GM15510 (cell line): ENCODE data around the gene MMP13.

Experiments
- POLR2A ChIP-seq: IDR thresholded peaks from 3 replicates; pipeline ENCODE4 v1.6.1; 2011; ENCODE audit warnings: borderline replicate concordance; ENCODE audit not compliant: insufficient read length; ENCODE audit errors: extremely low read depth

Gene MMP13

GRCh38 chr11:102955624-102956023, at the start of gene MMP13:
Gene MMP13, minus strand, starts transcription at chr11:102955732. Its CDS starts 27 bp downstream, at chr11:102955705.
- TF ChIP-seq POLR2A, result no peak

- TF ChIP-seq POLR2A, result no peak
These were observed 38.6 kb upstream of the MMP13 start for GRCh38 chr11:102994105-102994504.

- TF ChIP-seq POLR2A, result no peak
These were observed 36.2 kb upstream of the MMP13 start for GRCh38 chr11:102991776-102992175.

GRCh38 chr11:102990145-102990544, 34.6 kb upstream of the MMP13 start:
- TF ChIP-seq POLR2A, result no peak

GRCh38 chr11:102989379-102990047, 34.0 kb upstream of the MMP13 start:
- TF ChIP-seq POLR2A, result no peak

- TF ChIP-seq POLR2A, result no peak
These were observed 31.3 kb upstream of the MMP13 start for GRCh38 chr11:102986815-102987214.

- no peak for TF ChIP-seq POLR2A
These were observed 30.3 kb upstream of the MMP13 start for GRCh38 chr11:102985850-102986249.

GRCh38 chr11:102983486-102983885, 28.0 kb upstream of the MMP13 start:
- TF ChIP-seq POLR2A, result no peak

- TF ChIP-seq POLR2A, result no peak
These were observed 25.9 kb upstream of the MMP13 start for GRCh38 chr11:102981324-102981910.

- no peak for TF ChIP-seq POLR2A
These were observed 19.2 kb upstream of the MMP13 start for GRCh38 chr11:102974552-102975280.

- no peak for TF ChIP-seq POLR2A
These were observed 17.3 kb upstream of the MMP13 start for GRCh38 chr11:102972853-102973252.

GRCh38 chr11:102971766-102972165, 16.2 kb upstream of the MMP13 start:
- TF ChIP-seq POLR2A, result no peak

GRCh38 chr11:102967497-102967896, 12.0 kb upstream of the MMP13 start:
- no peak for TF ChIP-seq POLR2A

- TF ChIP-seq POLR2A, result no peak
These were observed 10.5 kb upstream of the MMP13 start for GRCh38 chr11:102966011-102966410.

GRCh38 chr11:102964867-102965266, 9.3 kb upstream of the MMP13 start:
- no peak for TF ChIP-seq POLR2A

- no peak for TF ChIP-seq POLR2A
These were observed 2.4 kb upstream of the MMP13 start for GRCh38 chr11:102957953-102958352.

GRCh38 chr11:102950622-102951081, 4.9 kb downstream of the MMP13 start:
- TF ChIP-seq POLR2A, result no peak

- no peak for TF ChIP-seq POLR2A
These were observed 9.3 kb downstream of the MMP13 start for GRCh38 chr11:102946237-102946636.
